Stimulated activated CD8-positive, alpha-beta memory T cell treated with anti-CD3 and anti-CD28 coated beads, Interleukin-7, amount 100 ng/mL, for 4 hours (primary cell): ENCODE results near the gene CBX1.
"Not testable (repeated sequence)": the region's sequence is repeated elsewhere in the genome, so short reads cannot be mapped to it uniquely, and the experiment has no call there.

ENCODE experiments used
- DNase-seq, 2 donors: peaks; one replicate each; pipeline ENCODE4 v3.0.0-alpha.2; 2020; ENCODE audit warnings: low read depth in 2 of 2

CBX1 gene

DNA sequence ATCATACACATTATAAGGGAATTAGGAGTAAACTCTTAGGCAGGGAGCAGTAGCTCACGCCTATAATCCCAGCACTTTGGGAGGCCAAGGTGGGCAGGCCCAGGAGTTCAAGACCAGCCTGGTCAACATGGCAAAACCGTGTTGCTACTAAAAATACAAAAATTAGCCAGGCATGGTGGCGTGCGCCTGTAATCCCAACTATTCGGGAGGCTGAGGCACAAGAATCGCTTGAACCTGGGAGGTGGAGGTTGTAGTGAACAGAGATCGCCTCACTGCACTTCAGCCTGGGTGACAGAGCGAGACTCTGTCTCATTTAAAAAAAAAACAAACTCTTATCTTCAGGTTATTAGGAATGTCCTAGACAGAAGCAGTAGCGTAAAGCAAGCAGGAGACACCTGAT lies 28.5 kb downstream of the CBX1 start:
- not testable (repeated sequence) for DNase-seq

DNA sequence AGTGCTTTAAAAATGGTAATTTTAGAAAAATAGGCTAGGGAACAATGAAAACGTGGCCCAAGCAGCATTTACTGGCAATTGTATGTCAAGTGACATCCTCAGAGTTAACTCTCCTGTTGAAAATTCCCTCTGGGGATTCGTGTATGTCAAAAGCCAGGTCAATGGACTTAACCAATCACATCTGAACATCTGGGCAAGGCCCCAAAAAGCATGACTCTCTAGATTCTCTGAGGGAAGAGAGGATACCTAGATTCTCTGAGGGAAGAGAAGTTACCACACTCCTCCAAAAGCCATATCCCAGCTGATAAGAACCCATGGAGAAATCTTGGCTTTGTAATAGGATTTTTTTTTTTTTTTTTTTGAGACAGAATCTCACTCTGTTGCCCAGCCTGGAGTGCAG lies 29.6 kb downstream of the CBX1 start:
- no peak for DNase-seq

DNA sequence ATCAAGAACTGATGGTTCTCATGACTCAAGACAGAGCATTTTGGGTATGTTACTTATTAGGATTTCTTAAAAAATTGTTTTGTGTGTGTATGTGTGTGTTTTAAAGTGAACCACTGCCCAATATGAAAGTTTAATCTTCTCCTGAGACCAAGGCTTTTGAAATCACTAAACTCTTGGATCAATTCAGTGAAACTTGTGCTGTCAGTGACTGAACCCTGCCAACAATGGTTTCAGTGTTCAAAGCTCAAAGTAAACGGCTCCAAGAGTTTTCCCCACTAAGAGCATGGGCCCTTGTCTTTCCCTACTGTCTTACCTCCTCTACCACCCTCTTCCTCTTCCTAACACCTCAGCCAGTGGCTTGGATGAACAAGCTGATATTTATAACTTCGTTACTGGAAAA lies 31.1 kb downstream of the CBX1 start:
- DNase-seq: no peak

DNA sequence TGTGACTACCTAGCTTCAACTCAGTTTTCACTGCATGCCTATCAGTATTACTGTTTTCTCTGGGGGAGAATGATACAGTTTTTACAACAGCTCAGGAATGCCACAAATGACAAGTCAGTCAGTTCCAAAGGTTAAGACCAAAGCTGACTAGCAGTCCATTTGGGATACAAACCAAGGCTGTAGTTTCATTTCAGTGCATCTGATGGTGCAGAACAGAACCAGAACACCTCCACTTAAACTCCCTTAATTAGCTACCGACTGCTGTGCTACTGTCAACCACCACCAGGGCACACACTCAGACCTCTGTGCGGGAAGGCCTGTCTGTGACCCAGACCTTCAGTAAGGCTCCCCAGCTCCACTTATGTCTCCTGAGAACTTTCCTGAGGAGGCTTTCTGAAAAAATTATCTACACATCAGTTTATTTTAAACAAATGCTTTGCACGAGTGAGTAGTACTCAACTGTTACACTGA lies 32.8 kb downstream of the CBX1 start:
- DNase-seq: no peak

DNA sequence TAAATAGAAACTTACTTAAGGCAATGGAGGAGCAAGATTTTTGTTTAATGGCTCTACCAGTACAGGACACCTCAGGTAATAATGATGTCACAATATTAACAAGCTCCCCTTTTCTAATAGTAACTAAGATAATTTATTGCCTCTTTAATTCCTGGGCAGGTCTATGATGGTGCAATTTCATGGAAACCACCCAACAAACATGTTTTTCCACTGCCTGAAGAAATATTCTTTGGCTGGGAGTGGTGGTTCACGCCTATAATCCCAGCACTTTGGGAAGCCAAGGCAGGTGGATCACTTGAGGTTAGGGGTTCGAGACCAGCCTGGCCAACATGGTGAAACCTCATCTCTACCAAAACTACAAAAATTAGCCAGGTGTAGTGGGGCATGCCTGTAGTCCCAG lies 33.5 kb downstream of the CBX1 start:
- not testable (repeated sequence) for DNase-seq

DNA sequence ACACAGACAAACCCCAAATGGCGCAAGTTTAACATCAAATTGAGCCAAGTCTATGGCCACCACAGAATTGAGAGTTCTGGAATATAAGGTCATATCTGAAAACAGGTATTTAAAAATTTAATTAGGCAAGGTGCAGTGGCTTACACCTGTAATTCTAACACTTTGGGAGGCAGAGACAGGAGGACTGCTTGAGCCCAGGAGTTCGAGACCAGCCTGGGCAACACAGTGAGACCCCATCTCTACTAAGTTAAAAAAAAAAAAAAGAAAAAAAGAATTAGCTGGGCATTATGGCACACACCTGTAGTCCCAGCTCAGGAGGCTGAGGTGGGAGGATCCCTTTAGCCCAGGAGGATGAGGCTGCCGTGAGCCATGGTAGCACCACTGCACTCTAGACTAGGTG lies 34.0 kb downstream of the CBX1 start:
- no peak for DNase-seq

DNA sequence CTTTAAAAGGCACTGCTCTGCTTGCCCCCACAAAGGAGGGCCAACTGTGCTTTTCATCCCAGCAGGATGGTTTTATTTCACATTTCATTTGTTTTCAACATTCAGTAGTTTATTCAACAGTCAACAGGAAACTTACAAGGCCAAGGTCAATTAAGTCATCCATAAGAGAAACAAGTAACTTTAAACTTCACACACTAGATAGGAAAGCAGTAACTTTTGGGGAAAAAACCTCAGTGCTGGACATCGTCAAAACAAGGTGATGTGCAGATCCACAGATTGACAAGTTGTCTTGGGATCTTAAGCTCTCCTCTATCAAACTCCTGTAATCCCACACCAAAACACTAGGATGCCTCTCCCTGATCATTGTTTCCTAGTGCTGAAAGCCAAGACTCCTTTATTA lies 34.6 kb downstream of the CBX1 start:
- DNase-seq: no peak

DNA sequence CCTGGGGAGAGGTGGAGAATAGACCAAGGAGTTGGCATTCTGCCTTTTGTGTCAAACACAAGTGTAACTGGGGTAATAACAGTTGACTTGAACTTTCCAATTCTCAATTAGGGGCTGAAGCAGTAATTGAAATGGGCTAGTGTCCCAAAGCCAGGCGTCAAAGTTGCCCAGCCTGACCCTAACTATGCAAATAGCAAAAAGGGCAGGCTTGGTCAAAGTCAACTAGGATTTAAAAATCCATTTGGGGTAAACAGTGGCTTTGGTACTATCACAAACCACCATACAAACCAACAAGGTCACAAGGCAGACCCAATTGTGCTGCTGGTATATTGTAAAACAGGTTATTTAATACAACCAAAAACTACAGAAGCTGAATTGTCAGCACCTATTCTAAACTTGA lies 35.1 kb downstream of the CBX1 start:
- no peak for DNase-seq

DNA sequence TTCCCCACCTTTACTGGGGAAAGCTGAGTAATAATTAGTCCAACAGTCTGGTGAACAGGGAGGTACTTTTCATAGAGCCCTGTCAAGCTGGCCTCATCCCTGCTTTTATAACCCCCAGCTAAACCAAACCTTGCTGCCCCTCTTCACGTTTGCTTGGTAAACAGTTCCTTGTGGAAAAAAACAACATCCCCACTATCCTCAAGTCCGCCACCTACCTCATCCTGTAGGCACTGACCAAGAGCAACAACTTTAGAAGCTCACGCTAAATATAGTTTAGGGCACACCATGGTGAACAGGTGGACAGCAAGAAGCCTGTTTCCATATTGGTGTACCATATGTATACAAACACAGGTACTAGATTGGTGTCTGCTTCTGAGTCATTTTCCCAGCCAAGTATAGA lies 36.6 kb downstream of the CBX1 start:
- DNase-seq: no peak

DNA sequence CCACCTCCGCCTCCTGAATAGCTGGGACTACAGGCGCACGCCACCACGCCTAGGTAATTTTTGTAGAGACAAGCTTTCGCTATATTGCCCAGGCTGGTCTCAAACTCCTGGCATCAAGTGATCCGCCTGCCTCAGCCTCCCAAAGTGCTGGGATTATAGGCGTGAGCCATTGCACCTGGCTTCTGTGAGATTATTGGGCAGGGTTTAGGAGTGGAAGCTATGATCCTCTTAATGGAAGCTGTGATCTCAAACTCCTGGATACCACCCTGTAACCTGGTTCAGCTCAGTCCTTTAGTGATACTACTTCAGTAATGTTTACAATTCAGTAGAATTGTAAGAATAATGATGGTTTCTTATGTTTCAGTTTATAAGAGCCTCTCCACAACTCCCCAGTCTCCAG lies 39.0 kb downstream of the CBX1 start:
- no peak for DNase-seq

DNA sequence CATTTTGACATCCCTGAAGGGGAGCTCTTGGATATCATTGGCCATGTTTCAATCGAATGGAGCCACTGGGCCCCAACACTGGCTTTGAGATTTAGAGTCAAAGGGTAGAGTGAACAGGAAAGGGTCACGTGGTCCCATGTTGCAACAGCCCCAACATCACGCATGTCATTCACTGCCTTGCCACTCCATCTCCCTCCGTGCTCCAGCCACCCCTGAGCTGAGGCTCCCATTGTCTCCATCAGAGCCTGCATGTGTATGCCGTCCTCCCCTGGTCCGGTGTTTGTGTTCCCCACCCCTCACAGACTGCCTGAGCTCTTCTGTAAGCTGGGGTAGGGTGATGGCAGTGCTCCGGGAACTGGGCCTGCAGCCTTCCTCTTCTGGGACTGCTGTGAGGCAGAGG lies 41.0 kb downstream of the CBX1 start:
- DNase-seq: no peak

DNA sequence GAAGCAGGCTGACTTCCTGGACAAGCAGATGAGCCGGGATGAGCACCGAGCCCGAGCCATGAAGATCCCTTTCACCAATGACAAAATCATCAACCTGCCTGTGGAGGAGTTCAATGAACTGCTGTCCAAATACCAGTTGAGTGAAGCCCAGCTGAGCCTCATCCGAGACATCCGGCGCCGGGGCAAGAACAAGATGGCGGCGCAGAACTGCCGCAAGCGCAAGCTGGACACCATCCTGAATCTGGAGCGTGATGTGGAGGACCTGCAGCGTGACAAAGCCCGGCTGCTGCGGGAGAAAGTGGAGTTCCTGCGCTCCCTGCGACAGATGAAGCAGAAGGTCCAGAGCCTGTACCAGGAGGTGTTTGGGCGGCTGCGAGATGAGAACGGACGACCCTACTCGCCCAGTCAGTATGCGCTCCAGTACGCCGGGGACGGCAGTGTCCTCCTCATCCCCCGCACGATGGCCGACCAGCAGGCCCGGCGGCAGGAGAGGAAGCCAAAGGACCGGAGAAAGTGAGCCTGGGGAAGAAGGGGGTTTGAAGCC lies 42.1 kb downstream of the CBX1 start:
- DNase-seq: no peak

DNA sequence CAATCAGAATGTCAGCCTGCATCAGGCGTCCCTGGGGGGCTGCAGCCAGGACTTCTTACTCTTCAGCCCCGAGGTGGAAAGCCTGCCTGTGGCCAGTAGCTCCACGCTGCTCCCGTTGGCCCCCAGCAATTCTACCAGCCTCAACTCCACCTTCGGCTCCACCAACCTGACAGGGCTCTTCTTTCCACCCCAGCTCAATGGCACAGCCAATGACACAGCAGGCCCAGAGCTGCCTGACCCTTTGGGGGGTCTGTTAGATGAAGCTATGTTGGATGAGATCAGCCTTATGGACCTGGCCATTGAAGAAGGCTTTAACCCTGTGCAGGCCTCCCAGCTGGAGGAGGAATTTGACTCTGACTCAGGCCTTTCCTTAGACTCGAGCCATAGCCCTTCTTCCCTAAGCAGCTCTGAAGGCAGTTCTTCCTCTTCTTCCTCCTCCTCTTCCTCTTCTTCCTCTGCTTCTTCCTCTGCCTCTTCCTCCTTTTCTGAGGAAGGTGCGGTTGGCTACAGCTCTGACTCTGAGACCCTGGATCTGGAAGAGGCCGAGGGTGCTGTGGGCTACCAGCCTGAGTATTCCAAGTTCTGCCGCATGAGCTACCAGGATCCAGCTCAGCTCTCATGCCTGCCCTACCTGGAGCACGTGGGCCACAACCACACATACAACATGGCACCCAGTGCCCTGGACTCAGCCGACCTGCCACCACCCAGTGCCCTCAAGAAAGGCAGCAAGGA lies 42.7 kb downstream of the CBX1 start:
- no peak for DNase-seq

DNA sequence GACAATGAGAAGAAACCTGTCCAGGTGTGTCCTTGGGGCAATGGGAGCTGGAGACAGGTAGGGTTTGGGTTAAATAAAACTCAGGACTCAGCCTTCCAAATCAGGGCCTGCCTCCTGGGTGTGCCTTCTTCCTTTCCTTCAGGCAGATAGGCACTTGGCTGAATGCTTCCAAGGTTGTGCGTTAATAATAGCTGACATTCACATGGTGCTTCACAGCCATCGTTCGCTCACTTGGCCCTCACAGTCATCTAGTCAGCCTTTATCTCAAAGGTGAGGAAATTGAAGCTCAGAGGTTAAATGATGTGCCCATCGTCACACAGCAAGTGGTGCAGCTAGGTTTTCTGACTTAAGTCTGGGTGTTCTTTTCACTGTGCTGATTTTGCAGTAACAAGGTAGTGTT lies 43.7 kb downstream of the CBX1 start:
- no peak for DNase-seq

DNA sequence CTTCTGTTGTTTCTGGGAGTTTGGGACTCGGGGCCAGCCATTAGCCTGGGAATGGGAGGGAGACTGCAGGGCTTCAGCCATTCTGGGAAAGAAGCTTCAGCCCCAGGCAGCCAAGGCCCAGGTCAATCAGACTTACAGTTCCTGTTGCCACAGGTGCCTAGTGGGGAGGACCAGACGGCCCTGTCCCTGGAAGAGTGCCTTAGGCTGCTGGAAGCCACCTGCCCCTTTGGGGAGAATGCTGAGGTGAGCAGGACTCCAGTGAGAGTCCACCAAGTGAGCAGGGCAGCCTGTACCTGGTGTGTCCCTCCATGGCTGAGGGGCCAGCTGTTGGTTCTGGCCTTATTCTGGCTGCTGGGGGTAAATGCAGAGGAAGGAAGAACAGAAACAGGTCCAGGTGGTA lies 44.4 kb downstream of the CBX1 start:
- DNase-seq: no peak

DNA sequence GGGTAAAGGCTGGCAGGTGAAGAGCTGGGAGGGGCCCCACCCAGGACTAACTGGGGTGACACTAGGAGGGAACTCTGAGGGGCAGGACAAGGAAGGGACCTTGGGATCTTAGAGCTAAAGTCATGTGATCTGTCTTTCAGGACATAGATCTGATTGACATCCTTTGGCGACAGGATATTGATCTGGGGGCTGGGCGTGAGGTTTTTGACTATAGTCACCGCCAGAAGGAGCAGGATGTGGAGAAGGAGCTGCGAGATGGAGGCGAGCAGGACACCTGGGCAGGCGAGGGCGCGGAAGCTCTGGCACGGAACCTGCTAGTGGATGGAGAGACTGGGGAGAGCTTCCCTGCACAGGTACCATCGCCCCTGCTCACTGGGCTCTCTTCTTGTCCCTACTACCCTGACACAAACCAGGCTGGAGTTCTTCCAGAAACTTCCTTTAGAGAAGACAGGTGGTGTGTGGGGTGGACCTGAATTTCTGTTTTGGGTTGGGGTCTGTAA lies 45.0 kb downstream of the CBX1 start:
- DNase-seq: no peak

DNA sequence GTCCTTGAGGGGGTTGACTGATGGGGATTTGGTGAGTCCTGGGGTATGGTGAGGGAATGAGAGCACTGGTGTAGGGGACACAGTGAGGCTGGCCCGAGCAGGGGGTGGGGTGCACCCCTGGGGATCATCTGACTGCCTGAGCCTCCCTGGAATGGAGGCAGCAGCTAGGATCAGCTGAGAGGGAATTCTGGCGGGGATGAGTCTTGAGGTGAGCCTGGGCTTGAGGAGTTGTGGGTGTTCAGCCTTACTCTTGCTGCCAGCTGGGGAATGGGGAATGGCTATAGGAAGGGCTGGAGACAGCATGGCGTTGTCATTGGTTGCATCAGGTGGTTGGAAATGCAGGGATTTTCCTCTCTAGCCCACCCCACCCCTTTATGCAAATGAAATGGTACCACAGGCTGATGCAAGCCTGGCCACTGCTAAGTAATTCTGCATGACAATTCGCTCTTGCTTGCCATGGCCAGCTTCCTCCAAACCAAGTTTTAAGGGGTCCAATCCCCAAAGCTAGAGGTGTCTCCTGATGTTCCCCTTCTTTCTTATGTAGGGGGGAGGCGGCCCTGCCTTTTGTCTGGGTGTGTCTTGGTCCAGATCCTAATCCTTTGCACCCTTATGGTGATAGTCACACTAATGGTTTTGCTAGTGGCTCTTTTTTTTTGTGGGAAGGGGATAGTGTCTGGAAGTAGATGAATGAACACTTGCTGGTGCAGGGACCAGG lies 45.6 kb downstream of the CBX1 start:
- DNase-seq: no peak

DNA sequence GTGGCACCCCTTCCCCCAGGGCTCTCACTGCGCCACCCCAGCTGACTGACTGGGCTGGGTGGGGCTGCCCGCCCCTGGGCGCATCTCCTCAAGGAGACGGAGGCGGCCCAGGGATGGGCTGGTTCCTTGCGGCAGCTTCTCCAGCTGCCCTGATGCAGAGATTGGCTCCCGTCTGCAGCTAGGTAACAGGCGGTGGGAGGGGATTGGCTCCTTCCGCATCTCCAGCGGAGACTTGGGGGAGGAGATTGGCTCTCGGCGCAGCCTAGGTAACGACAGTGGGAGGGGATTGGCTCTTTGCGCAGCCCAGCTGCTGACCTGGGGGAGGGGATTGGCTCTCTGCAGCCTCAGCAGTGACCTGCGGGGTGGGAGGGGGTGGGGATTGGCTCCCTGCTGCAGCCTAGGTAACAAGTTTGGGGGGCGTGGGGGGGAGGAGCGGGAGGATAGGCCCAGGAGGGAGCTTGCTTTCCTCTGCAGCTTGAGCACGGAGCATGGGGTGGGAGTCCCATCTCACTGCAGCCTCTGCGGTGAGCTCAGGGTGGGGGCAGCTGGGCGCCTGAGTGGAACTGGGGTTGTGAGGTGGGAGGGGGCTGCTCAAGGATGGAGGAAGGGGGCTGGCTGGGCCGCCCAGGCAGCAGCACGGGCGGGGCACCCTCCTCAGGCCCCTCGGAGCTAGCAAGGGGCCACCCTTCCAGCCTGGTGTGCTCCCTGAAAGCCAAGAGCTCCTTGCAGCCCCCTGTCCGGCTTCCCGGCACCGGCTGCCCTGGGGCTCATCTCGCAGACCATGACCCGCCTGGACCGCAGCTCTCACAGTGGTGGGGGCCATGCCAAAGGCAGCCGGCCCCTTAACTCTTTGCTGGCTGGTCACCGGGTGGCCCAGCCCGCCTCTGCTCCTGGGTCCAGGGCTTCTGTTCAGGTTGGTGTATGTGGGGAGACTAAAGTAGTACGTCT lies 46.8 kb downstream of the CBX1 start:
- DNase-seq: no peak

DNA sequence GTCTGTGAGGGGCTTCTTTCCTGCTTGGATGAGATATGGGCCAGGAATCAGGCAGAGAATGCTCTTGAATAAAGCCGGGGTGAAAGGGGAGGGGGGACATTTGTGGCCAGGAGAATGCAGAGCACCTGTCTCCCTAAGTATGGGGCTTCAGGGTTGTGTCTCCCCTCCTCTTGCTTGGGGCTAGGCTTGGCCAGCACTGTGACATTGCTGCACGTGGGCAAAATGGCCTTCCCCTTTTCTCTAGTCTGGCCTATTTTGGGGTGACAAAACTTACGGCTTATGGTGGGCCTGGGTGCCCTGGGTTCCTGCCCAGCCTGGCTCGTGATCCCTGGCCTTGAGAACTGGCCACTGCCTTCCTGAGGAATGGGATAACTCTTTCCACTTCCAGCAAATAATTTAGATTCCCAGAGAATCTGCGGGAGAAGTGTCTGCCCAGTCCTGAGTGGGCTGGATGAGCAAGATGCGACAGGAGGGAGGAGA lies 47.5 kb downstream of the CBX1 start:
- DNase-seq: no peak

DNA sequence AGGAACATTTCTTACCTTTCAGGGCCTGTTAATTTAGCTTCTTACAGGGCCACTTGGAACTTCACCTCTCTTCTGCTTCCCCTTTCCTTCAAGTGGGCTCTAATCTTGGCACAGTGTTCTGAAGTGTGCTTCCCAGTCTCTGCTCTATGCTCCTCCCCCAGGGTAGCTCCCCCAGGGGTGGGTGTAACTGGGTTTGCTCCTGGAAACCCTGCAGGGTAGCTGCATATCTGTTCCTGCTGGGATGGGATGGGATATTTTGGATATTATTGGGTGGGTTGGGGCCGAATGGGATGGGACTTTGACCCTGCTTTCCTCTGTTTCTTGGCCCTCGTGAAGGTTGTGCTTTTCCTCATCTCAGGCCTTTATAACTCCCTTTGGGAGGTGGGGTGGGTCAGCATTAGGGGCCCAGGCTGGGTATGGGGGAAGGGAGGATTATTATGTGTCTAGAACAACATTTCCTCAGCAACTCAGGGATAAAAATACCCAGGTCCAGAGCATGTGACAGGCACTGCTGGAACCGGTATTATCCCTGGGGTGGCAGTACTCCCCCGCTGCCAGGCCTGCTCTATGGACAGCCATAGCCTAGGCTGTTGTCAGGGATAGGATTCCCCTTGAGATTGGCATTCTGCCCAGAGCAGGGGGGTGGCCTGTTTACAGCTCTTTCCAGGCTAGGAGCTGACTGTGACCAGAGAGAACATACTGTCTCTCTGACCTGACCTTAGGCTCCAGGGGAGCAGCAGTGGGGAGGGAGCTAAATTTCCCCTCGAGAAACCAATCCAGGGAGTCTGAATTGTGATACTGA lies 48.1 kb downstream of the CBX1 start:
- no peak for DNase-seq
